ENCODE measurements around the gene CLEC5A. TPM values are rescaled to one million over a fixed set of nuclear protein-coding genes. Genes with fewer than 3 reads are reported as not detected.
A peak's percentile ranks its signal among the peaks of the same experiment; 100 is the strongest.
"Not testable (repeated sequence)": the region's sequence is repeated elsewhere in the genome, so short reads cannot be mapped to it uniquely, and the experiment has no call there.

The CLEC5A gene
- not detected in 2 replicates for total RNA-seq (2014; rRNA removed; shearing (Covaris generic))
- polyA plus RNA-seq (2015; cell fraction: cytosol; rRNA removed): not detected in 2 replicates
- polyA plus RNA-seq (2015; cell fraction: nucleus; rRNA removed): not detected in 2 replicates

- in situ Hi-C loops (cut with HindIII; ENCODE audit: low pct_unique_long_range_greater_than_20kb, low sequenced_read_pairs): no loop called here
- no peak for DNase-seq (ENCODE audit: low read depth, low spot score)
Observed at GRCh38 chr7:141946796-141947195, at the start of gene CLEC5A. Gene CLEC5A (minus strand): TSS chr7:141946974. CDS start chr7:141946292, 682 bp downstream.

GRCh38 chr7:141993354-141993753 is 46.6 kb upstream of the CLEC5A start:
- in situ Hi-C loops (cut with HindIII; ENCODE audit: low pct_unique_long_range_greater_than_20kb, low sequenced_read_pairs): no loop called here
- DNase-seq (ENCODE audit: low read depth, low spot score): no peak

GRCh38 chr7:141992688-141993087 is 45.9 kb upstream of the CLEC5A start:
- no peak for DNase-seq (ENCODE audit: low read depth, low spot score)
- in situ Hi-C loops (cut with HindIII; ENCODE audit: low pct_unique_long_range_greater_than_20kb, low sequenced_read_pairs): no loop called here

DNA sequence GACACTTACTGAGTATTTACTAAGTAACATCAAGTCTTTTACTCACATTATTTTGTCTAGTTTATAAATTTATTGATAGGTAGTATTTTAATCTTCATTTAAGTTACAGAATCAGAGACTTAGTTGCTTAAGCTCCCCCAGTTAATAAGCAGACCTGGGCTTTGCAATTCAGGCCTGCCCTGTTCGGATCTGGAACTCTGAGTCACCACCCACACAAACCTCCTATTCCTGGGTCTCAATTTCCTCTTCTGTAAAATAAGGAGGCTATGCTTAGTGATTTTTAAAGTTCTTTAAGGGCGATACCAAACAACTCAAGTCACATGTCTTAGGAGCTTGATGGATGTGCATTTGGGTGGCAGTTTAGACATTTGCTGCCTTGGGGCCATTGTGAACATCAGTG is 45.4 kb upstream of the CLEC5A start:
- in situ Hi-C loops (cut with HindIII; ENCODE audit: low pct_unique_long_range_greater_than_20kb, low sequenced_read_pairs): no loop called here
- no peak for DNase-seq (ENCODE audit: low read depth, low spot score)

DNA sequence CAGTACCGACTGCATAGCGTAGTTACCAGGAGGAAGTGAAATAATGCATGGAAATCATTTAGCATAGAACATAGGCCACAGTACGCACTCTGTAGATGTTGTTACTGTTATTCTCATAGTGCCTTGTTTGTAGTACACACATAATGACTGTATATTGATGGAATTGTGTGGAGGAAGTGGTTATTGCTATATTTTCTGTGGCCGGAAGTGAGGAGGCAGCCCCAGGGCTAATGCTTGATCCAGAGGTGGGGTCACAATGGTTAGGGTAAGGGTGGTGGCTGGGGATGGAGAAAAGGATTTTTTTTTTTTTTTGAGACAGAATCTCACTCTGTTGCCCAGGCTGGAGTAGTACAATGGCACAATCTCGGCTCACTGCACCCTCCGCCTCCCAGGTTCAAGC is 44.4 kb upstream of the CLEC5A start:
- no peak for DNase-seq (ENCODE audit: low read depth, low spot score)
- in situ Hi-C loops (cut with HindIII; ENCODE audit: low pct_unique_long_range_greater_than_20kb, low sequenced_read_pairs): no loop called here

DNA sequence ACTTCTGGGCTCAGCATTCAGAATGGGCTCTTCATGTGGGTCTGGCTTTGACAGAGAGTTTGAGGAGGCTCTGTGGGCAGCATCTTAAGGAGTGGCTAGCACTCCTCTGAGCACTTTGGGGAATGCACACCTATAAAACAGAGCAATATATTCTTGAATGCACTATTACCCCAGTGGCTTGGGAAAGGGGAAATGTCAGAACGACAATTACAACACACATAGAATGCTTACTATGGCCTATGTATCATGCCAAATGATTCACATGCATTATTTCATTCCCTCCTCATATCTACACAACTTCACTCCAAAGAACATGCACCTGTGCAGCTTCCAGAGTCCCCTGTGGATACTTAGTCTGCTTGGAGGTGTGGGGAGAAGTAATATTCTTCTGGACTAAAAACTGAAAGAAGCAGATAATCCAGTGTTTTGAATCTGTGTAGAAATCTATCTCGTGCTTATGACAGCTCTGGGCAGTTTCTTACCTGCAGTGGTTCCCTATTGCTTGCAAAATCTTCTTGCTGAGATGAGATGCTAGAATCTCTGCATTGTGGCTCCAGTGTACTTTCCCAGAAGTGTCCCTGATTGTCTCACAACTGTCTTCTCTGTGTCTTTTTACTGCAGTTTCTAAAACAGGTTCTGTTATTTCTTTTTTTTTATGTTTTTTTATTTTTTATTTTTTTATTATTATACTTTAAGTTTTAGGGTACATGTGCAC is 43.4 kb upstream of the CLEC5A start:
- in situ Hi-C loops (cut with HindIII; ENCODE audit: low pct_unique_long_range_greater_than_20kb, low sequenced_read_pairs): no loop called here
- no peak for DNase-seq (ENCODE audit: low read depth, low spot score)

- in situ Hi-C loops (cut with HindIII; ENCODE audit: low pct_unique_long_range_greater_than_20kb, low sequenced_read_pairs); DNase-seq (ENCODE audit: low read depth, low spot score): not testable (repeated sequence)
Observed at GRCh38 chr7:141987803-141988202, 41.0 kb upstream of the CLEC5A start.

- DNase-seq (ENCODE audit: low read depth, low spot score): no peak
Observed at GRCh38 chr7:141986923-141987322, 40.1 kb upstream of the CLEC5A start.

DNA sequence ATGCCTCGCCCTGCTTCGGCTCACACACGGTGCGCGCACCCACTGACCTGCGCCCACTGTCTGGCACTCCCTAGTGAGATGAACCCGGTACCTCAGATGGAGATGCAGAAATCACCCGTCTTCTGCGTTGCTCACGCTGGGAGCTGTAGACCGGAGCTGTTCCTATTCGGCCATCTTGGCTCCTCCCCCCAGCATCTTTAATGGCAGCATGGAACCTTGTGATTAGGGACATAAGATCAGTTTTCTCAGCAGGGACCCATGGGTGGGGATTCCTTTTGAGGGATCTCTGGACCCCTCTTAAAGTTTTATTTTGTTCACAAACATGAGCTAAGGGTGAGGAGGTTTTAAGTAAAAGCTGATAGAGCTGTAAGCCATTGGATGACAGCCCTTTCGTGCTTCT is 39.2 kb upstream of the CLEC5A start:
- in situ Hi-C loops (cut with HindIII; ENCODE audit: low pct_unique_long_range_greater_than_20kb, low sequenced_read_pairs): not testable (repeated sequence)
- DNase-seq (ENCODE audit: low read depth, low spot score): peak; percentile 38

More at GRCh38 chr7:141986923-141987322, 40.1 kb upstream of the CLEC5A start:
- in situ Hi-C loops (cut with HindIII; ENCODE audit: low pct_unique_long_range_greater_than_20kb, low sequenced_read_pairs): no loop called here

- in situ Hi-C loops (cut with HindIII; ENCODE audit: low pct_unique_long_range_greater_than_20kb, low sequenced_read_pairs): no loop called here
- no peak for DNase-seq (ENCODE audit: low read depth, low spot score)
Observed at GRCh38 chr7:141979568-141979967, 32.8 kb upstream of the CLEC5A start.

DNA sequence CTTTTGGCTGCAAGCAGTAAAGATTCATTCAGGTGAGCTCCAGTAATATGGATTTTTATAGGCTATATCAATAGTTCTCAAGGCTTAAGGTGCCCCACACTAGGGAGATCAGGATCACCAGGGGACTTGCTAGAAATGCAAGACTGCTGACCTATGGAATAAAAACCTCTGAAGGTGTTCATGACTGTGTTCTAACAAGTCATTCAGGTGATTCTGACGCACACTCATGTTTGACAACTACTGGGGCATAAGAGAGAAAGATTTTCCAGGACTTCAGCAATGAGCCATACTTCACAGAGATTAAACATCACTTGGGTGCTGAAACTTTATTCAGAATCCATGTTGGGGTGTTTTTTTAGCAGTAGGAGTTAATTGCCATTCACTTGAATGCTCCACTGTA is 31.6 kb upstream of the CLEC5A start:
- DNase-seq (ENCODE audit: low read depth, low spot score): no peak
- in situ Hi-C loops (cut with HindIII; ENCODE audit: low pct_unique_long_range_greater_than_20kb, low sequenced_read_pairs): no loop called here

GRCh38 chr7:141976524-141977245 is 29.9 kb upstream of the CLEC5A start:
- in situ Hi-C loops (cut with HindIII; ENCODE audit: low pct_unique_long_range_greater_than_20kb, low sequenced_read_pairs): no loop called here
- no peak for DNase-seq (ENCODE audit: low read depth, low spot score)

DNA sequence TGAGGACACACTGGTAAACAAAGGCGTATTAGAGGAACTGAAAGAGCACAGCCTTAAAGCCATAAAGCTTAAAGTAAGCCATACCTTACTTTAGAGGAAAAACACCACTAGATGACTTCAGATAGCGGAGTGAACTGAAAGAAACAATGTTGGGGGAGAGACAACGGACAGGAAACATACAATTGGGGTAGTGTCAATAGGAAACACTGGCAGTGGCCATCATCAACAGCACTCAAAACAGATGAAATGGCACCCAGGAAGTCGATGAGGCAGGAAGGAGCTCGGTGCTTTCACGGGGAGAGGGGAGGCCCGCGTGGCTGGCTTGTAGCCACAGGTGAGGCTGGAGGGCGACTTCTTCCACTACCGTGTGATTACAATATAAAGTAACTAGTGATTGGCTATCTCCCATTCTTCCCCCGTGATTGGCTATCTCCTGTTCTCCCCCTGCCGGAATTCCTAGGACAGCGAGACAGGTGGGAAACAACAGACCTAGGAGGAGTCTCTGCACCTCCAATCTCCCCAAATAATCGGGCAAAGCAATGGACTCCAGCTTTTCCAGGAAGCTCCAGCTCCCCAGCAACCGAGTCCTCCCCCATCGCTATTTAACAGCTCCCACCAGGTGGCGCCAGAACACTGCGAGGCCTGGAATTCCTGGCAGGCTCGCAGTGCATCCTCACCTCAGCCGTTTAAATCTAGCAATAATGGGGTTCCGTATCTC is 29.2 kb upstream of the CLEC5A start:
- in situ Hi-C loops (cut with HindIII; ENCODE audit: low pct_unique_long_range_greater_than_20kb, low sequenced_read_pairs): no loop called here
- peak; percentile 83 for DNase-seq (ENCODE audit: low read depth, low spot score)

- peak; percentile 52 for DNase-seq (ENCODE audit: low read depth, low spot score)
- in situ Hi-C loops (cut with HindIII; ENCODE audit: low pct_unique_long_range_greater_than_20kb, low sequenced_read_pairs): no loop called here
Observed at GRCh38 chr7:141974831-141975230, 28.1 kb upstream of the CLEC5A start.

GRCh38 chr7:141973673-141974072 is 26.9 kb upstream of the CLEC5A start, which contains the start of gene TAS2R38:
Gene TAS2R38 (minus strand): TSS chr7:141973773. CDS start chr7:141973689, 84 bp downstream.
- no peak for DNase-seq (ENCODE audit: low read depth, low spot score)
- in situ Hi-C loops (cut with HindIII; ENCODE audit: low pct_unique_long_range_greater_than_20kb, low sequenced_read_pairs): no loop called here

GRCh38 chr7:141960687-141961422 is 14.1 kb upstream of the CLEC5A start:
- in situ Hi-C loops (cut with HindIII; ENCODE audit: low pct_unique_long_range_greater_than_20kb, low sequenced_read_pairs): no loop called here

GRCh38 chr7:141956084-141956483 is 9.3 kb upstream of the CLEC5A start:
- in situ Hi-C loops (cut with HindIII; ENCODE audit: low pct_unique_long_range_greater_than_20kb, low sequenced_read_pairs): no loop called here
- no peak for DNase-seq (ENCODE audit: low read depth, low spot score)

More at GRCh38 chr7:141960687-141961422, 14.1 kb upstream of the CLEC5A start:
- no peak for DNase-seq (ENCODE audit: low read depth, low spot score)
